HEK293 (cell line): ENCODE results near the gene ELL3.

Experiments used
- CTCF ChIA-PET: fragments of 350-600 bp; formaldehyde crosslinking; extraction: SDS; loops from one replicate; lab custom pipeline; 2021; ENCODE audit warnings: antibody characterized with exemption; lab: Yijun Ruan, JAX
- POLR2A ChIA-PET: fragments of 300-600 bp; formaldehyde crosslinking; extraction: SDS; loops from one replicate; lab custom pipeline; 2020; ENCODE audit warnings: antibody characterized with exemption, inconsistent platforms; lab: Yijun Ruan, JAX
- H3K27ac ChIP-seq: fragments of 200-500 bp; sonication (Bioruptor generic); 2 replicates; pipeline ENCODE4 v1.5.1; 2014; ENCODE audit warnings: low read depth, low read length, control low read depth, inconsistent platforms; ENCODE audit errors: extremely low read depth
- H3K36me3 ChIP-seq, 2 experiments: fragments of 200-500 bp in 1 of 2; sonication (Bioruptor generic) in 1 of 2; 1 replicate in 1 of 2; 2 replicates in 1 of 2; pipeline ENCODE4 v1.5.1; 2014 to 2017; ENCODE audit warnings: inconsistent platforms in 2 of 2, low read length in 2 of 2; ENCODE audit not compliant: control insufficient read depth in 2 of 2, insufficient read depth in 1 of 2
- H3K4me1 ChIP-seq: fragments of 200-500 bp; sonication (Bioruptor generic); 2 replicates; pipeline ENCODE4 v1.5.1; 2014; ENCODE audit warnings: mild to moderate bottlenecking, low read length, inconsistent platforms; ENCODE audit not compliant: control insufficient read depth, insufficient read depth
- H3K4me3 ChIP-seq: 2 replicates; pipeline ENCODE4 v1.5.1; 2011; ENCODE audit warnings: low read depth, mild to moderate bottlenecking, control low read depth, low read length, moderate library complexity
- H3K9me3 ChIP-seq: fragments of 200-500 bp; sonication (Bioruptor generic); 2 replicates; pipeline ENCODE4 v1.5.1; 2014; ENCODE audit warnings: low read depth, low read length, inconsistent platforms; ENCODE audit not compliant: control insufficient read depth, insufficient read depth
- GFI1B ChIP-seq: fragments of 450-650 bp; formaldehyde crosslinking; IDR thresholded peaks from 2 replicates; pipeline ENCODE4 v1.5.1; 2016; ENCODE audit warnings: missing biosample characterization, missing genetic modification characterization
- SALL2 ChIP-seq: fragments of 450-650 bp; formaldehyde crosslinking; IDR thresholded peaks from 2 replicates; pipeline ENCODE4 v1.5.0; 2017; ENCODE audit warnings: missing biosample characterization, mild to moderate bottlenecking, missing genetic modification characterization, borderline replicate concordance
- ZBTB21 ChIP-seq: fragments of 450-650 bp; formaldehyde crosslinking; IDR thresholded peaks from 2 replicates; pipeline ENCODE4 v1.5.1; 2017; ENCODE audit warnings: missing biosample characterization, missing genetic modification characterization
- ZFP37 ChIP-seq: fragments of 450-650 bp; formaldehyde crosslinking; IDR thresholded peaks from 2 replicates; pipeline ENCODE4 v1.5.1; 2016; ENCODE audit warnings: missing biosample characterization, missing genetic modification characterization
- ZNF133 ChIP-seq: fragments of 450-650 bp; formaldehyde crosslinking; IDR thresholded peaks from 2 replicates; pipeline ENCODE4 v1.5.1; 2016; ENCODE audit warnings: missing biosample characterization, missing genetic modification characterization
- ZNF146 ChIP-seq: fragments of 450-650 bp; formaldehyde crosslinking; IDR thresholded peaks from 2 replicates; pipeline ENCODE4 v1.5.1; 2016; ENCODE audit warnings: missing biosample characterization, missing genetic modification characterization
- ZNF274 ChIP-seq, 2 experiments: fragments of 200-500 bp in 1 of 2; fragments of 450-650 bp in 1 of 2; sonication (Bioruptor generic) in 1 of 2; formaldehyde crosslinking in 1 of 2; IDR thresholded peaks; 2 replicates each; pipeline versions ENCODE4 v1.5.1 to v1.6.1; 2014 to 2016; ENCODE audit warnings: borderline replicate concordance in 1 of 2, inconsistent platforms in 1 of 2, low read length in 1 of 2, missing biosample characterization in 1 of 2, missing genetic modification characterization in 1 of 2
- ZNF302 ChIP-seq: fragments of 450-650 bp; formaldehyde crosslinking; IDR thresholded peaks from 2 replicates; pipeline ENCODE4 v1.5.1; 2016; ENCODE audit warnings: missing biosample characterization, missing genetic modification characterization, low read depth
- ZNF311 ChIP-seq: fragments of 450-650 bp; formaldehyde crosslinking; IDR thresholded peaks from 2 replicates; pipeline ENCODE4 v1.5.1; 2017; ENCODE audit warnings: missing biosample characterization, missing genetic modification characterization, borderline replicate concordance
- ZNF354C ChIP-seq: fragments of 450-650 bp; formaldehyde crosslinking; IDR thresholded peaks from 2 replicates; pipeline ENCODE4 v1.5.1; 2016; ENCODE audit warnings: missing biosample characterization, missing genetic modification characterization, low read depth, borderline replicate concordance
- ZNF394 ChIP-seq: fragments of 450-650 bp; formaldehyde crosslinking; IDR thresholded peaks from 2 replicates; pipeline ENCODE4 v1.5.1; 2016; ENCODE audit warnings: missing biosample characterization, missing genetic modification characterization, mild to moderate bottlenecking, moderate library complexity, borderline replicate concordance
- ZNF510 ChIP-seq: fragments of 450-650 bp; formaldehyde crosslinking; IDR thresholded peaks from 2 replicates; pipeline ENCODE4 v1.5.1; 2018; ENCODE audit warnings: mild to moderate bottlenecking, missing genetic modification characterization, missing biosample characterization; ENCODE audit not compliant: insufficient replicate concordance
- ZNF529 ChIP-seq: fragments of 450-650 bp; formaldehyde crosslinking; IDR thresholded peaks from 2 replicates; pipeline ENCODE4 v1.5.1; 2017; ENCODE audit warnings: missing genetic modification characterization, missing biosample characterization; ENCODE audit not compliant: insufficient replicate concordance
- ZNF560 ChIP-seq: fragments of 450-650 bp; formaldehyde crosslinking; IDR thresholded peaks from 2 replicates; pipeline ENCODE4 v1.5.1; 2017; ENCODE audit warnings: missing biosample characterization, missing genetic modification characterization, borderline replicate concordance
- ZNF585B ChIP-seq: fragments of 450-650 bp; formaldehyde crosslinking; IDR thresholded peaks from 2 replicates; pipeline ENCODE4 v1.5.1; 2016; ENCODE audit warnings: missing biosample characterization, missing genetic modification characterization
- ZNF596 ChIP-seq: fragments of 450-650 bp; IDR thresholded peaks from 2 replicates; pipeline ENCODE4 v1.5.0; 2018; ENCODE audit warnings: missing biosample characterization, mild to moderate bottlenecking, missing genetic modification characterization, moderate library complexity
- ZNF658 ChIP-seq: fragments of 450-650 bp; formaldehyde crosslinking; IDR thresholded peaks from 2 replicates; pipeline ENCODE4; 2016; ENCODE audit warnings: missing biosample characterization, missing genetic modification characterization
- ZNF843 ChIP-seq: fragments of 450-650 bp; formaldehyde crosslinking; IDR thresholded peaks from 2 replicates; pipeline ENCODE4 v1.5.1; 2016; ENCODE audit warnings: missing biosample characterization, missing genetic modification characterization
- TF ChIP-seq, protein P1 (sequence below): fragments of 450-650 bp; formaldehyde crosslinking; IDR thresholded peaks from 2 replicates; pipeline ENCODE4 v1.5.1; 2017; ENCODE audit warnings: missing biosample characterization, missing genetic modification characterization
- TF ChIP-seq, protein P2 (sequence below): fragments of 450-650 bp; formaldehyde crosslinking; IDR thresholded peaks from 2 replicates; pipeline ENCODE4 v1.5.1; 2016; ENCODE audit warnings: missing biosample characterization, missing genetic modification characterization, low read depth
- TF ChIP-seq, protein P3 (sequence below): fragments of 450-650 bp; formaldehyde crosslinking; IDR thresholded peaks from 2 replicates; pipeline ENCODE4 v1.5.1; 2017; ENCODE audit warnings: missing biosample characterization, mild to moderate bottlenecking, missing genetic modification characterization, moderate library complexity
- TF ChIP-seq, protein P4 (sequence below): fragments of 450-650 bp; IDR thresholded peaks from 2 replicates; pipeline ENCODE4 v1.5.1; 2018; ENCODE audit warnings: missing biosample characterization, missing genetic modification characterization

Gene ELL3

DNA sequence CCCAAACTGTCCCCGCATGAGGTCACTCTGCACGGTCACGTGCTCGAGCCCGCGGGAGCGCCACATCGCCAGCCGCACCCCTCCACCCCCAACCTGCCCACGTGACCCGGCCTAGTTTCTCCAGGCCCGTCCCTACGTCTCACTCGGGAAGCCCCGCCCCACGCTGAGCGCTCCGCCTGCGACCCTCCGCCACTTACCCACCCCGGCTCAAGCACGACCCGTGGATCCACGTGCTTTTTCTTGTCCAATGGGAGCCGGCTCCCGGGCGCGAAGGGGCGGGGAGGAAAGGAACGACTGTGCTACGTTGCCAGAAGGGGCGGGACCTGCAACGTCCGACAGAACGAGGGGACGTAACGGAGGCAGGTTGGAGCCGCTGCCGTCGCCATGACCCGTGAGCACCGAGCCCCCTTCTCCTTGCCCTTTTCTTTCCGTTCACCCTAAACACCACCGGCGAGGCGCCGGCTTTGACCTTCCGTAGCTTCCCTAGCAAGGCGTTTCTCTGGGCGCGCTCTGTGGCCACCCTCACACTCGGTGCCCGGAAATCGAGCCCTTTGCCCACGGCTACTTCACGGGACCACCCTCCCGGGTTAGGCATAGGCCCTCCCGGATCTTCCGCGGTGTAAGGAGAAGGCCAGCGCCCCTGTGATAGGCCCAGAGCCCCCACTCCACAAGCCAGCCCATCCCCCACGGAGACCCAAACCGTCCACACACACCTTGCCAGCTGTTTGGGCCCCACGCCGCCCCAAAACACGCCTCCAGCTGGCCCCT lies 15.4 kb upstream of the ELL3 start, which contains the start of gene SERF2 (continued):
- TF ChIP-seq ZNF658 (tag by site-specific recombination) (no peak), ZNF394 (no peak; the same call in 1 of the 2 replicates), ZNF274 (IDR thresholded peaks at IDR 0.05; ENCODE audit: low read length) (no peak), ZNF274 (tag by site-specific recombination; IDR thresholded peaks at IDR 0.05; ENCODE audit: borderline replicate concordance) (no peak), ZBTB21 (tag by site-specific recombination) (peak; percentile 42; the same call in 1 of the 2 replicates), ZNF585B (tag by site-specific recombination) (no peak)

DNA sequence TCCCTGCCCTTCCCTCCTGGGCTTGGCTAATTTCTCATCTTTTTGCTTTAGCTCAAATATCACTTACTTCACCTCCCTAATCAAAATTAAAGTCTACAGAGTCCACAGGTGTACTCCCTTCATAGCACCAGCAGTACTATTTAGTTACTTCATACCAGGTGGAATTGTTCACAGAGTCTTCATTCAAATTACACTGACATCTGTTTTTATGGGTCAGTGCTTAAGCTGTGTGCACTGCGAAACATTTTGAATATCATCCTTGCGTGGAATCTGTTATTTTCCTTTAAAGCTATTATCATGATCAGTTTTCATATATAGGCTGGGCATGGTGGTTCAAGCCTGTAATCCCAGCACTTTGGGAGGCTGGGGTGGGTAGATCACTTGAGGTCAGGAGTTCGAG lies 12.6 kb upstream of the ELL3 start:
- POLR2A ChIA-PET, result interaction anchor here (0.6 kb wide), 1 partner anchor 796 kb away, joined by 3 read pairs; no protein-coding TSS in a partner anchor
- CTCF ChIA-PET, result interaction anchor here (1.0 kb wide), 1 partner anchor 12 kb away, joined by 7 read pairs; the partner anchor contains the start of gene ELL3
- TF ChIP-seq ZNF843 (tag by site-specific recombination) (no peak), ZNF146 (tag by site-specific recombination) (no peak), ZFP37 (no peak), ZNF133 (tag by site-specific recombination) (no peak), ZNF354C (tag by site-specific recombination) (no peak), GFI1B (tag by site-specific recombination) (no peak), ZNF302 (no peak), ZNF311 (tag by site-specific recombination) (no peak), ZNF510 (no peak), SALL2 (tag by site-specific recombination) (no peak), ZNF596 (no peak), ZNF560 (no peak), ZNF529 (no peak)
- TF ChIP-seq, protein P1, sequence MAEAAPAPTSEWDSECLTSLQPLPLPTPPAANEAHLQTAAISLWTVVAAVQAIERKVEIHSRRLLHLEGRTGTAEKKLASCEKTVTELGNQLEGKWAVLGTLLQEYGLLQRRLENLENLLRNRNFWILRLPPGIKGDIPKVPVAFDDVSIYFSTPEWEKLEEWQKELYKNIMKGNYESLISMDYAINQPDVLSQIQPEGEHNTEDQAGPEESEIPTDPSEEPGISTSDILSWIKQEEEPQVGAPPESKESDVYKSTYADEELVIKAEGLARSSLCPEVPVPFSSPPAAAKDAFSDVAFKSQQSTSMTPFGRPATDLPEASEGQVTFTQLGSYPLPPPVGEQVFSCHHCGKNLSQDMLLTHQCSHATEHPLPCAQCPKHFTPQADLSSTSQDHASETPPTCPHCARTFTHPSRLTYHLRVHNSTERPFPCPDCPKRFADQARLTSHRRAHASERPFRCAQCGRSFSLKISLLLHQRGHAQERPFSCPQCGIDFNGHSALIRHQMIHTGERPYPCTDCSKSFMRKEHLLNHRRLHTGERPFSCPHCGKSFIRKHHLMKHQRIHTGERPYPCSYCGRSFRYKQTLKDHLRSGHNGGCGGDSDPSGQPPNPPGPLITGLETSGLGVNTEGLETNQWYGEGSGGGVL (tag by site-specific recombination), result no peak
- TF ChIP-seq, protein P2, sequence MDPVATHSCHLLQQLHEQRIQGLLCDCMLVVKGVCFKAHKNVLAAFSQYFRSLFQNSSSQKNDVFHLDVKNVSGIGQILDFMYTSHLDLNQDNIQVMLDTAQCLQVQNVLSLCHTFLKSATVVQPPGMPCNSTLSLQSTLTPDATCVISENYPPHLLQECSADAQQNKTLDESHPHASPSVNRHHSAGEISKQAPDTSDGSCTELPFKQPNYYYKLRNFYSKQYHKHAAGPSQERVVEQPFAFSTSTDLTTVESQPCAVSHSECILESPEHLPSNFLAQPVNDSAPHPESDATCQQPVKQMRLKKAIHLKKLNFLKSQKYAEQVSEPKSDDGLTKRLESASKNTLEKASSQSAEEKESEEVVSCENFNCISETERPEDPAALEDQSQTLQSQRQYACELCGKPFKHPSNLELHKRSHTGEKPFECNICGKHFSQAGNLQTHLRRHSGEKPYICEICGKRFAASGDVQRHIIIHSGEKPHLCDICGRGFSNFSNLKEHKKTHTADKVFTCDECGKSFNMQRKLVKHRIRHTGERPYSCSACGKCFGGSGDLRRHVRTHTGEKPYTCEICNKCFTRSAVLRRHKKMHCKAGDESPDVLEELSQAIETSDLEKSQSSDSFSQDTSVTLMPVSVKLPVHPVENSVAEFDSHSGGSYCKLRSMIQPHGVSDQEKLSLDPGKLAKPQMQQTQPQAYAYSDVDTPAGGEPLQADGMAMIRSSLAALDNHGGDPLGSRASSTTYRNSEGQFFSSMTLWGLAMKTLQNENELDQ, result no peak
- TF ChIP-seq, protein P3, sequence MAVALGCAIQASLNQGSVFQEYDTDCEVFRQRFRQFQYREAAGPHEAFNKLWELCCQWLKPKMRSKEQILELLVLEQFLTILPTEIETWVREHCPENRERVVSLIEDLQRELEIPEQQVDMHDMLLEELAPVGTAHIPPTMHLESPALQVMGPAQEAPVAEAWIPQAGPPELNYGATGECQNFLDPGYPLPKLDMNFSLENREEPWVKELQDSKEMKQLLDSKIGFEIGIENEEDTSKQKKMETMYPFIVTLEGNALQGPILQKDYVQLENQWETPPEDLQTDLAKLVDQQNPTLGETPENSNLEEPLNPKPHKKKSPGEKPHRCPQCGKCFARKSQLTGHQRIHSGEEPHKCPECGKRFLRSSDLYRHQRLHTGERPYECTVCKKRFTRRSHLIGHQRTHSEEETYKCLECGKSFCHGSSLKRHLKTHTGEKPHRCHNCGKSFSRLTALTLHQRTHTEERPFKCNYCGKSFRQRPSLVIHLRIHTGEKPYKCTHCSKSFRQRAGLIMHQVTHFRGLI (tag by site-specific recombination), result no peak
- TF ChIP-seq, protein P4, sequence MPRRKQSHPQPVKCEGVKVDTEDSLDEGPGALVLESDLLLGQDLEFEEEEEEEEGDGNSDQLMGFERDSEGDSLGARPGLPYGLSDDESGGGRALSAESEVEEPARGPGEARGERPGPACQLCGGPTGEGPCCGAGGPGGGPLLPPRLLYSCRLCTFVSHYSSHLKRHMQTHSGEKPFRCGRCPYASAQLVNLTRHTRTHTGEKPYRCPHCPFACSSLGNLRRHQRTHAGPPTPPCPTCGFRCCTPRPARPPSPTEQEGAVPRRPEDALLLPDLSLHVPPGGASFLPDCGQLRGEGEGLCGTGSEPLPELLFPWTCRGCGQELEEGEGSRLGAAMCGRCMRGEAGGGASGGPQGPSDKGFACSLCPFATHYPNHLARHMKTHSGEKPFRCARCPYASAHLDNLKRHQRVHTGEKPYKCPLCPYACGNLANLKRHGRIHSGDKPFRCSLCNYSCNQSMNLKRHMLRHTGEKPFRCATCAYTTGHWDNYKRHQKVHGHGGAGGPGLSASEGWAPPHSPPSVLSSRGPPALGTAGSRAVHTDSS, result no peak

More for the DNA sequence above, 12.6 kb upstream of the ELL3 start:
- no peaks in the 10 kb centered on the region for H3K4me1 ChIP-seq
- H3K4me3 ChIP-seq, result no peak overlapping the region
- H3K27ac ChIP-seq, result no peak overlapping the region
- peaks cover 0 to 18% of the 10 kb centered on the region in 2 experiments; a peak in 1 of 3 replicates for H3K36me3 ChIP-seq
- no peaks in the 10 kb centered on the region for H3K9me3 ChIP-seq
